ENCODE data around the gene ODAD3.

The ODAD3 gene

GRCh38 chr19:11453468-11454341 is 18.8 kb upstream of the ODAD3 start:
- Histone ChIP-seq H4K20me1 (ENCODE audit: insufficient read depth, low read length) (no peaks in the 10 kb centered on the region; the same call in 1 of the 2 replicates), H3K4me3 (ENCODE audit: low read depth in 1 of 2, low read length in 2 of 2) (no peak overlapping the region), H3K4me1 (ENCODE audit: insufficient read depth, low read length) (no peaks in the 10 kb centered on the region), H3K36me3 (ENCODE audit: insufficient read depth, low read length) (peaks cover 14% of the 10 kb centered on the region), H3K4me2 (ENCODE audit: insufficient read depth, low read length) (no peak overlapping the region), H3K9ac (ENCODE audit: low read depth, low read length) (no peak overlapping the region), H3K27ac (ENCODE audit: low read length) (no peak overlapping the region), H3K79me2 (ENCODE audit: insufficient read depth, low read length) (no peaks in the 10 kb centered on the region), H3K27me3 (ENCODE audit: insufficient read depth, low read length, poor library complexity) (no peaks in the 10 kb centered on the region), H2AFZ (ENCODE audit: low read depth, low read length) (no peak overlapping the region), H3K9me3 (ENCODE audit: insufficient read depth, low read length, severe bottlenecking) (no peaks in the 10 kb centered on the region)
- TF ChIP-seq CTCF (IDR thresholded peaks at IDR 0.05; ENCODE audit: borderline replicate concordance, extremely low read depth, low read length, poor library complexity, severe bottlenecking) (peak; percentile 54), EZH2 (IDR thresholded peaks at IDR 0.05; ENCODE audit: borderline replicate concordance, low read depth, low read length, severe bottlenecking) (no peak)
- ATAC-seq (ENCODE audit: insufficient read depth, low read depth), result no peak
- DNase-seq, result no peak

- Histone ChIP-seq H3K79me2 (ENCODE audit: insufficient read depth, low read length) (no peaks in the 10 kb centered on the region), H3K4me2 (ENCODE audit: insufficient read depth, low read length) (no peak overlapping the region), H3K4me3 (ENCODE audit: low read depth in 1 of 2, low read length in 2 of 2) (no peak overlapping the region), H2AFZ (ENCODE audit: low read depth, low read length) (no peak overlapping the region), H3K27ac (ENCODE audit: low read length) (no peak overlapping the region), H3K9ac (ENCODE audit: low read depth, low read length) (no peak overlapping the region), H3K36me3 (ENCODE audit: insufficient read depth, low read length) (peaks cover 24% of the 10 kb centered on the region), H3K9me3 (ENCODE audit: insufficient read depth, low read length, severe bottlenecking) (no peaks in the 10 kb centered on the region), H3K4me1 (ENCODE audit: insufficient read depth, low read length) (no peaks in the 10 kb centered on the region), H3K27me3 (ENCODE audit: insufficient read depth, low read length, poor library complexity) (no peaks in the 10 kb centered on the region), H4K20me1 (ENCODE audit: insufficient read depth, low read length) (peaks cover 2% of the 10 kb centered on the region; the same call in 1 of the 2 replicates)
- ATAC-seq (ENCODE audit: insufficient read depth, low read depth) (no peak), DNase-seq (no peak)
- TF ChIP-seq EZH2 (IDR thresholded peaks at IDR 0.05; ENCODE audit: borderline replicate concordance, low read depth, low read length, severe bottlenecking) (no peak), CTCF (IDR thresholded peaks at IDR 0.05; ENCODE audit: borderline replicate concordance, extremely low read depth, low read length, poor library complexity, severe bottlenecking) (no peak)
These were observed 17.8 kb upstream of the ODAD3 start for GRCh38 chr19:11452620-11453310.

- DNase-seq, result no peak
- no peak for ATAC-seq (ENCODE audit: insufficient read depth, low read depth)
- Histone ChIP-seq H3K79me2 (ENCODE audit: insufficient read depth, low read length) (no peaks in the 10 kb centered on the region), H3K27me3 (ENCODE audit: insufficient read depth, low read length, poor library complexity) (no peaks in the 10 kb centered on the region), H3K4me2 (ENCODE audit: insufficient read depth, low read length) (no peak overlapping the region), H3K27ac (ENCODE audit: low read length) (no peak overlapping the region), H3K4me1 (ENCODE audit: insufficient read depth, low read length) (no peaks in the 10 kb centered on the region), H3K9ac (ENCODE audit: low read depth, low read length) (no peak overlapping the region), H3K36me3 (ENCODE audit: insufficient read depth, low read length) (peaks cover 31% of the 10 kb centered on the region), H4K20me1 (ENCODE audit: insufficient read depth, low read length) (0 out of 2 replicates have a peak, but pooled peaks cover 2% of the 10 kb centered on the region), H3K4me3 (ENCODE audit: low read depth in 1 of 2, low read length in 2 of 2) (no peak overlapping the region), H3K9me3 (ENCODE audit: insufficient read depth, low read length, severe bottlenecking) (no peaks in the 10 kb centered on the region), H2AFZ (ENCODE audit: low read depth, low read length) (no peak overlapping the region)
- TF ChIP-seq EZH2 (IDR thresholded peaks at IDR 0.05; ENCODE audit: borderline replicate concordance, low read depth, low read length, severe bottlenecking), result no peak
- TF ChIP-seq CTCF (IDR thresholded peaks at IDR 0.05; ENCODE audit: borderline replicate concordance, extremely low read depth, low read length, poor library complexity, severe bottlenecking), result no peak
These were observed 17.1 kb upstream of the ODAD3 start for GRCh38 chr19:11451871-11452619.

Measured in DND-41 (cell line).